Measurements from ENCODE around the gene GBF1. TPM values are rescaled to one million over a fixed set of nuclear protein-coding genes. Genes with fewer than 3 reads are reported as not detected.

The GBF1 gene
- total RNA-seq, 1 experiment from 2014 or later = 69.8 TPM

- Histone ChIP-seq H3K4me3 (ENCODE audit: low read depth, low read length) (no peak overlapping the region), H3K4me1 (peaks cover 5% of the 10 kb centered on the region; the same call in 1 of the 2 replicates), H3K9me3 (no peaks in the 10 kb centered on the region), H3K27me3 (replicated peaks; ENCODE audit: control insufficient read depth, insufficient read depth, low read length) (no peaks in the 10 kb centered on the region), H3K36me3 (ENCODE audit: control insufficient read depth, insufficient read depth, low read length) (0 out of 2 replicates have a peak, but pooled peaks cover 1% of the 10 kb centered on the region)
- no peak overlapping the region for H3K4me3 Mint-ChIP-seq (ENCODE audit: unreplicated experiment)
- ChIA-PET POLR2A (no interaction called here), CTCF (interaction anchor here (0.5 to 1.1 kb wide), 2 partner anchors 57 to 158 kb away, joined by 3 read pairs; no protein-coding TSS in a partner anchor)
- BruUV-seq (replicated peaks) = no TSS peak
- DNase-seq = no peak
- H3K4me1 Mint-ChIP-seq (ENCODE audit: low read depth, unreplicated experiment) = no peaks in the 10 kb centered on the region
- no peaks in the 10 kb centered on the region for H3K27me3 Mint-ChIP-seq (ENCODE audit: insufficient read depth, unreplicated experiment)
- no peak for TF ChIP-seq CTCF (IDR thresholded peaks at IDR 0.05; ENCODE audit: insufficient read depth in 1 of 2, low read depth in 1 of 2, low read length in 1 of 2, severe bottlenecking in 1 of 2, unreplicated experiment in 1 of 2)
- intact Hi-C loops (cut with micrococcal nuclease; ENCODE audit: unreplicated experiment) = no loop called here
- H3K27ac Mint-ChIP-seq (ENCODE audit: unreplicated experiment) = no peak overlapping the region
- H3K36me3 Mint-ChIP-seq (ENCODE audit: insufficient read depth, unreplicated experiment) = peaks cover 20% of the 10 kb centered on the region
- no peaks in the 10 kb centered on the region for H3K9me3 Mint-ChIP-seq (ENCODE audit: unreplicated experiment)
Measured at GRCh38 chr10:102425444-102425843, 180.1 kb downstream of the GBF1 start.

GRCh38 chr10:102426803-102427287 is 181.5 kb downstream of the GBF1 start:
- ChIA-PET POLR2A (interaction anchor here (0.6 kb wide), 1 partner anchor 23 kb away, joined by 3 read pairs; no protein-coding TSS in a partner anchor), CTCF (no interaction called here)
- Histone ChIP-seq H3K4me3 (ENCODE audit: low read depth, low read length) (no peak overlapping the region), H3K27me3 (replicated peaks; ENCODE audit: control insufficient read depth, insufficient read depth, low read length) (no peaks in the 10 kb centered on the region), H3K9me3 (no peaks in the 10 kb centered on the region), H3K36me3 (ENCODE audit: control insufficient read depth, insufficient read depth, low read length) (0 out of 2 replicates have a peak, but pooled peaks cover 1% of the 10 kb centered on the region), H3K4me1 (peaks cover 5% of the 10 kb centered on the region; the same call in 1 of the 2 replicates)
- Mint-ChIP-seq H3K27me3 (ENCODE audit: insufficient read depth, unreplicated experiment) (no peaks in the 10 kb centered on the region), H3K36me3 (ENCODE audit: insufficient read depth, unreplicated experiment) (peaks cover 7% of the 10 kb centered on the region), H3K9me3 (ENCODE audit: unreplicated experiment) (no peaks in the 10 kb centered on the region), H3K4me1 (ENCODE audit: low read depth, unreplicated experiment) (peaks cover 6% of the 10 kb centered on the region), H3K4me3 (ENCODE audit: unreplicated experiment) (no peak overlapping the region), H3K27ac (ENCODE audit: unreplicated experiment) (no peak overlapping the region)
- TF ChIP-seq CTCF (IDR thresholded peaks at IDR 0.05; ENCODE audit: insufficient read depth in 1 of 2, low read depth in 1 of 2, low read length in 1 of 2, severe bottlenecking in 1 of 2, unreplicated experiment in 1 of 2) = no peak
- BruUV-seq (replicated peaks) = no TSS peak
- no peak for DNase-seq
- intact Hi-C loops (cut with micrococcal nuclease; ENCODE audit: unreplicated experiment) = no loop called here

GRCh38 chr10:102429468-102429867 is 184.1 kb downstream of the GBF1 start:
- Mint-ChIP-seq H3K27ac (ENCODE audit: unreplicated experiment) (no peak overlapping the region), H3K4me1 (ENCODE audit: low read depth, unreplicated experiment) (peaks cover 16% of the 10 kb centered on the region), H3K9me3 (ENCODE audit: unreplicated experiment) (no peaks in the 10 kb centered on the region), H3K36me3 (ENCODE audit: insufficient read depth, unreplicated experiment) (no peaks in the 10 kb centered on the region), H3K27me3 (ENCODE audit: insufficient read depth, unreplicated experiment) (no peaks in the 10 kb centered on the region), H3K4me3 (ENCODE audit: unreplicated experiment) (no peak overlapping the region)
- Histone ChIP-seq H3K27me3 (replicated peaks; ENCODE audit: control insufficient read depth, insufficient read depth, low read length) (no peaks in the 10 kb centered on the region), H3K4me3 (ENCODE audit: low read depth, low read length) (no peak overlapping the region), H3K9me3 (no peaks in the 10 kb centered on the region), H3K4me1 (peaks cover 2% of the 10 kb centered on the region), H3K36me3 (ENCODE audit: control insufficient read depth, insufficient read depth, low read length) (no peaks in the 10 kb centered on the region)
- no peak for TF ChIP-seq CTCF (IDR thresholded peaks at IDR 0.05; ENCODE audit: insufficient read depth in 1 of 2, low read depth in 1 of 2, low read length in 1 of 2, severe bottlenecking in 1 of 2, unreplicated experiment in 1 of 2)
- no TSS peak for BruUV-seq (replicated peaks)
- no peak for DNase-seq
- ChIA-PET CTCF (no interaction called here), POLR2A (no interaction called here)
- intact Hi-C loops (cut with micrococcal nuclease; ENCODE audit: unreplicated experiment) = no loop called here
